Transverse colon (tissue), 4 donors: Measurements from ENCODE around the gene CNGA2.

ENCODE experiments used
- CTCF ChIP-seq, 5 experiments: fragments of 200-600 bp in 3 of 5; fragments of 450-650 bp in 2 of 5; sonication (generic) in 3 of 5; IDR thresholded peaks; 1 replicate in 2 of 5; 2 replicates in 3 of 5; pipeline ENCODE4 v1.5.1; 2016 to 2017; ENCODE audit warnings: antibody characterized with exemption in 5 of 5, inconsistent platforms in 3 of 5, mild to moderate bottlenecking in 2 of 5, moderate library complexity in 1 of 5
- EP300 ChIP-seq: sonication (generic); formaldehyde crosslinking; IDR thresholded peaks from one replicate; pipeline ENCODE4 v1.6.1; 2017; ENCODE audit warnings: antibody characterized with exemption, low read depth
- POLR2A ChIP-seq: fragments of 450-650 bp; IDR thresholded peaks from one replicate; pipeline ENCODE4 v1.6.1; 2016; ENCODE audit warnings: antibody characterized with exemption, mild to moderate bottlenecking, moderate library complexity
- POLR2AphosphoS5 ChIP-seq, 3 donors: sonication (generic); formaldehyde crosslinking; IDR thresholded peaks; one replicate each; pipeline ENCODE4 v1.6.1; 2016; ENCODE audit warnings: antibody characterized with exemption in 3 of 3

- TF ChIP-seq POLR2A (no peak), EP300 (no peak), CTCF (IDR thresholded peaks at IDR 0.05) (no peak), POLR2AphosphoS5 (IDR thresholded peaks at IDR 0.05) (no peak)
Observed at GRCh38 chrX:151703487-151703886, 31.1 kb upstream of the CNGA2 start.
